ENCODE results near the gene CLASP2. TPM values are rescaled to one million over a fixed set of nuclear protein-coding genes. Genes with fewer than 3 reads are reported as not detected.

Gene CLASP2
- polyA plus RNA-seq, 1 donor (not counting 4 experiments of a cell fraction or from before 2014, with no cell fraction given) = 49.5 TPM

DNA sequence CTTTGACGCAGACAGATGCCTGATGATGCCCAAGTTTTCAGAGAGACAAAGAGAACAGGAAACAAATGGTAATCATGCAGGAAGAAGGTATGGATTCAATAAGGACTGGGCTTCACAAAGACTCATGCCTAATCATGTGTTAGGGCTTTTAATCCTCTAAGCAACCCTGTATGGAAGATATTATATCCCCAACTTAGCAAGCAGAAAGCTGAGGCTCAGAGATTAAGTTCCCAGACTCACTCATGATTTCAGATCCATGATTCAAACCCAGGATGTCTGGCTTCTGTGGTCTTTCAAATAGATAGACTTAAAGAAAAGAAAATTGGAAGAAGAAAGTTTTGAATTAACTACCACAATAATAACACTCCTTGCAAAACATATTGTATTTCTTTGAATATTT, 4.1 kb upstream of the CLASP2 start:
- H2AFZ ChIP-seq (ENCODE audit: control insufficient read depth, low read length) = peak overlapping the region; percentile 41
- peak; percentile 51 for FAIRE-seq
- dilution Hi-C loops (cut with MboI; ENCODE audit: extremely low pct_ligation_motif_present, low sequenced_read_pairs) = no loop called here
- H3K9ac ChIP-seq (ENCODE audit: control insufficient read depth, extremely low read depth, insufficient read depth, low read length) = no peak overlapping the region
- no peaks in the 10 kb centered on the region for H3K27me3 ChIP-seq (ENCODE audit: control insufficient read depth, extremely low read depth, insufficient read depth, low read length)
- peaks cover 4% of the 10 kb centered on the region for H3K79me2 ChIP-seq (ENCODE audit: control insufficient read depth, insufficient read depth, low read length)
- H3K27ac ChIP-seq (ENCODE audit: control insufficient read depth, insufficient read depth, low read length) = no peak overlapping the region
- peaks cover 12% of the 10 kb centered on the region for H3K4me1 ChIP-seq (ENCODE audit: control insufficient read depth, extremely low read depth, insufficient read depth, low read length)
- H4K20me1 ChIP-seq (ENCODE audit: control insufficient read depth, extremely low read depth, insufficient read depth, low read length) = no peaks in the 10 kb centered on the region
- H3K9me1 ChIP-seq (ENCODE audit: control insufficient read depth, extremely low read depth, insufficient read depth, low read length) = no peaks in the 10 kb centered on the region
- H3K9me3 ChIP-seq (ENCODE audit: control insufficient read depth, low read depth, low read length) = no peaks in the 10 kb centered on the region
- DNase-seq (ENCODE audit: low read depth, low spot score) = no peak
- H3K4me3 ChIP-seq (ENCODE audit: control insufficient read depth in 2 of 3, extremely low read depth in 1 of 3, insufficient read depth in 2 of 3, low read depth in 1 of 3, low read length in 3 of 3) = no peak overlapping the region
- H3K4me2 ChIP-seq (ENCODE audit: control insufficient read depth, extremely low read depth, insufficient read depth, low read depth, low read length) = no peak overlapping the region
- H3K36me3 ChIP-seq (ENCODE audit: control insufficient read depth in 2 of 2, extremely low read depth in 1 of 2, insufficient read depth in 2 of 2, low read length in 2 of 2) = no peaks in the 10 kb centered on the region
- TF ChIP-seq, protein P1, sequence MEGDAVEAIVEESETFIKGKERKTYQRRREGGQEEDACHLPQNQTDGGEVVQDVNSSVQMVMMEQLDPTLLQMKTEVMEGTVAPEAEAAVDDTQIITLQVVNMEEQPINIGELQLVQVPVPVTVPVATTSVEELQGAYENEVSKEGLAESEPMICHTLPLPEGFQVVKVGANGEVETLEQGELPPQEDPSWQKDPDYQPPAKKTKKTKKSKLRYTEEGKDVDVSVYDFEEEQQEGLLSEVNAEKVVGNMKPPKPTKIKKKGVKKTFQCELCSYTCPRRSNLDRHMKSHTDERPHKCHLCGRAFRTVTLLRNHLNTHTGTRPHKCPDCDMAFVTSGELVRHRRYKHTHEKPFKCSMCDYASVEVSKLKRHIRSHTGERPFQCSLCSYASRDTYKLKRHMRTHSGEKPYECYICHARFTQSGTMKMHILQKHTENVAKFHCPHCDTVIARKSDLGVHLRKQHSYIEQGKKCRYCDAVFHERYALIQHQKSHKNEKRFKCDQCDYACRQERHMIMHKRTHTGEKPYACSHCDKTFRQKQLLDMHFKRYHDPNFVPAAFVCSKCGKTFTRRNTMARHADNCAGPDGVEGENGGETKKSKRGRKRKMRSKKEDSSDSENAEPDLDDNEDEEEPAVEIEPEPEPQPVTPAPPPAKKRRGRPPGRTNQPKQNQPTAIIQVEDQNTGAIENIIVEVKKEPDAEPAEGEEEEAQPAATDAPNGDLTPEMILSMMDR (optimal IDR thresholded peaks at IDR 0.05 in 1 of 3, IDR thresholded peaks at IDR 0.05 in 1 of 3, conservative IDR thresholded peaks at IDR 0.05 in 1 of 3; ENCODE audit: extremely low read depth in 1 of 3, insufficient read depth in 2 of 3, low read length in 3 of 3) = no peak
- TF ChIP-seq EZH2 (IDR thresholded peaks at IDR 0.05; ENCODE audit: low read length) = no peak

- Histone ChIP-seq H3K36me3 (ENCODE audit: control insufficient read depth in 2 of 2, extremely low read depth in 1 of 2, insufficient read depth in 2 of 2, low read length in 2 of 2) (no peaks in the 10 kb centered on the region), H3K27ac (ENCODE audit: control insufficient read depth, insufficient read depth, low read length) (peak overlapping the region; percentile 63), H3K4me3 (ENCODE audit: control insufficient read depth in 2 of 3, extremely low read depth in 1 of 3, insufficient read depth in 2 of 3, low read depth in 1 of 3, low read length in 3 of 3) (peak overlapping the region; percentile 61 to 80 (median 72)), H3K4me2 (ENCODE audit: control insufficient read depth, extremely low read depth, insufficient read depth, low read depth, low read length) (peak overlapping the region; percentile 100), H3K9ac (ENCODE audit: control insufficient read depth, extremely low read depth, insufficient read depth, low read length) (peak overlapping the region; percentile 90), H3K4me1 (ENCODE audit: control insufficient read depth, extremely low read depth, insufficient read depth, low read length) (peaks cover 21% of the 10 kb centered on the region), H3K9me1 (ENCODE audit: control insufficient read depth, extremely low read depth, insufficient read depth, low read length) (no peaks in the 10 kb centered on the region), H3K9me3 (ENCODE audit: control insufficient read depth, low read depth, low read length) (no peaks in the 10 kb centered on the region), H2AFZ (ENCODE audit: control insufficient read depth, low read length) (peak overlapping the region; percentile 98), H3K27me3 (ENCODE audit: control insufficient read depth, extremely low read depth, insufficient read depth, low read length) (no peaks in the 10 kb centered on the region), H4K20me1 (ENCODE audit: control insufficient read depth, extremely low read depth, insufficient read depth, low read length) (peaks cover 2% of the 10 kb centered on the region), H3K79me2 (ENCODE audit: control insufficient read depth, insufficient read depth, low read length) (peaks cover 39% of the 10 kb centered on the region)
- dilution Hi-C loops (cut with MboI; ENCODE audit: extremely low pct_ligation_motif_present, low sequenced_read_pairs) = no loop called here
- TF ChIP-seq EZH2 (IDR thresholded peaks at IDR 0.05; ENCODE audit: low read length) = no peak
- TF ChIP-seq, protein P1 (optimal IDR thresholded peaks at IDR 0.05 in 1 of 3, IDR thresholded peaks at IDR 0.05 in 1 of 3, conservative IDR thresholded peaks at IDR 0.05 in 1 of 3; ENCODE audit: extremely low read depth in 1 of 3, insufficient read depth in 2 of 3, low read length in 3 of 3) = no peak
- DNase-seq (ENCODE audit: low read depth, low spot score) = no peak
- no peak for FAIRE-seq
These were observed 497 bp upstream of the CLASP2 start for GRCh38 chr3:33718595-33718907.

Data from keratinocyte (primary cell).